Duodenal mucosa (tissue), 2 donors: ENCODE results near the gene MAP7D3.

Experiments
- H3K27ac ChIP-seq: one replicate; pipeline ENCODE4 v1.7.0; 2013; ENCODE audit warnings: low read depth, low read length
- H3K27me3 ChIP-seq, 2 donors: one replicate each; pipeline ENCODE4 v1.7.0; 2013; ENCODE audit warnings: low read length in 2 of 2, control low read depth in 1 of 2; ENCODE audit not compliant: insufficient read depth in 2 of 2, control insufficient read depth in 1 of 2
- H3K36me3 ChIP-seq, 2 donors: one replicate each; pipeline ENCODE4 v1.7.0; 2013; ENCODE audit warnings: low read length in 2 of 2, control low read depth in 1 of 2; ENCODE audit not compliant: insufficient read depth in 2 of 2, control insufficient read depth in 1 of 2
- H3K4me1 ChIP-seq, 2 donors: one replicate each; pipeline ENCODE4 v1.7.0; 2013; ENCODE audit warnings: low read length in 2 of 2, control low read depth in 1 of 2; ENCODE audit not compliant: insufficient read depth in 2 of 2, control insufficient read depth in 1 of 2
- H3K4me3 ChIP-seq, 2 donors: one replicate each; pipeline ENCODE4 v1.7.0; 2013; ENCODE audit warnings: low read length in 2 of 2, low read depth in 1 of 2
- H3K9ac ChIP-seq, 2 donors: one replicate each; pipeline ENCODE4 v1.7.0; 2013; ENCODE audit warnings: low read length in 2 of 2, low read depth in 1 of 2
- H3K9me3 ChIP-seq, 2 donors: one replicate each; pipeline ENCODE4 v1.7.0; 2013; ENCODE audit warnings: low read length in 2 of 2, control low read depth in 1 of 2; ENCODE audit not compliant: control insufficient read depth in 1 of 2

MAP7D3 gene

GRCh38 chrX:136190038-136190713 is 61.0 kb downstream of the MAP7D3 start:
- no peak overlapping the region for H3K4me3 ChIP-seq
- no peak overlapping the region for H3K9ac ChIP-seq
- H3K9me3 ChIP-seq, result no peaks in the 10 kb centered on the region
- no peaks in the 10 kb centered on the region for H3K27me3 ChIP-seq
- peaks cover 13 to 29% of the 10 kb centered on the region in 2 donors for H3K4me1 ChIP-seq
- no peaks in the 10 kb centered on the region for H3K36me3 ChIP-seq
- no peak overlapping the region for H3K27ac ChIP-seq

GRCh38 chrX:136189222-136189621 is 62.0 kb downstream of the MAP7D3 start:
- Histone ChIP-seq H3K36me3 (no peaks in the 10 kb centered on the region), H3K9me3 (no peaks in the 10 kb centered on the region), H3K9ac (no peak overlapping the region), H3K4me1 (peaks cover 10 to 27% of the 10 kb centered on the region in 2 donors), H3K4me3 (no peak overlapping the region), H3K27me3 (no peaks in the 10 kb centered on the region), H3K27ac (no peak overlapping the region)

GRCh38 chrX:136186023-136186413 is 65.2 kb downstream of the MAP7D3 start:
- Histone ChIP-seq H3K9me3 (no peaks in the 10 kb centered on the region), H3K9ac (no peak overlapping the region), H3K4me1 (peaks cover 10 to 11% of the 10 kb centered on the region in 2 donors), H3K27ac (no peak overlapping the region), H3K4me3 (no peak overlapping the region), H3K36me3 (no peaks in the 10 kb centered on the region), H3K27me3 (no peaks in the 10 kb centered on the region)

- Histone ChIP-seq H3K27ac (no peak overlapping the region), H3K9ac (no peak overlapping the region), H3K36me3 (no peaks in the 10 kb centered on the region), H3K4me1 (peaks cover 8 to 10% of the 10 kb centered on the region in 2 donors), H3K27me3 (no peaks in the 10 kb centered on the region), H3K4me3 (no peak overlapping the region), H3K9me3 (no peaks in the 10 kb centered on the region)
These were observed 65.7 kb downstream of the MAP7D3 start for GRCh38 chrX:136185401-136186022.

GRCh38 chrX:136183917-136184316 is 67.3 kb downstream of the MAP7D3 start:
- no peaks in the 10 kb centered on the region for H3K36me3 ChIP-seq
- H3K4me3 ChIP-seq, result no peak overlapping the region
- no peaks in the 10 kb centered on the region for H3K9me3 ChIP-seq
- H3K9ac ChIP-seq, result no peak overlapping the region
- H3K4me1 ChIP-seq, result peaks cover 5% of the 10 kb centered on the region in 2 donors
- H3K27me3 ChIP-seq, result no peaks in the 10 kb centered on the region
- no peak overlapping the region for H3K27ac ChIP-seq

- no peak overlapping the region for H3K9ac ChIP-seq
- no peaks in the 10 kb centered on the region for H3K36me3 ChIP-seq
- H3K27me3 ChIP-seq, result no peaks in the 10 kb centered on the region
- H3K4me3 ChIP-seq, result no peak overlapping the region
- no peak overlapping the region for H3K27ac ChIP-seq
- H3K9me3 ChIP-seq, result no peaks in the 10 kb centered on the region
- peaks cover 4 to 5% of the 10 kb centered on the region in 2 donors for H3K4me1 ChIP-seq
These were observed 68.0 kb downstream of the MAP7D3 start for GRCh38 chrX:136183172-136183571.

GRCh38 chrX:136182414-136182813 is 68.8 kb downstream of the MAP7D3 start:
- Histone ChIP-seq H3K27ac (no peak overlapping the region), H3K36me3 (no peaks in the 10 kb centered on the region), H3K9me3 (no peaks in the 10 kb centered on the region), H3K27me3 (no peaks in the 10 kb centered on the region), H3K4me1 (peaks cover 4 to 5% of the 10 kb centered on the region in 2 donors), H3K9ac (no peak overlapping the region), H3K4me3 (no peak overlapping the region)

- Histone ChIP-seq H3K27ac (no peak overlapping the region), H3K4me1 (no peaks in the 10 kb centered on the region)
These were observed 72.1 kb downstream of the MAP7D3 start for GRCh38 chrX:136179133-136179532.

GRCh38 chrX:136176399-136176825 is 74.8 kb downstream of the MAP7D3 start:
- Histone ChIP-seq H3K27ac (no peak overlapping the region), H3K4me3 (no peak overlapping the region), H3K9ac (no peak overlapping the region), H3K4me1 (no peaks in the 10 kb centered on the region), H3K27me3 (no peaks in the 10 kb centered on the region), H3K9me3 (no peaks in the 10 kb centered on the region), H3K36me3 (no peaks in the 10 kb centered on the region)

More at GRCh38 chrX:136179133-136179532, 72.1 kb downstream of the MAP7D3 start:
- Histone ChIP-seq H3K9ac (no peak overlapping the region), H3K4me3 (no peak overlapping the region), H3K36me3 (no peaks in the 10 kb centered on the region), H3K27me3 (no peaks in the 10 kb centered on the region), H3K9me3 (no peaks in the 10 kb centered on the region)

GRCh38 chrX:136171420-136171819 is 79.8 kb downstream of the MAP7D3 start:
- Histone ChIP-seq H3K27me3 (no peaks in the 10 kb centered on the region), H3K27ac (no peak overlapping the region), H3K36me3 (no peaks in the 10 kb centered on the region), H3K4me1 (peaks cover 0 to 8% of the 10 kb centered on the region in 2 donors), H3K9ac (no peak overlapping the region), H3K4me3 (no peak overlapping the region), H3K9me3 (no peaks in the 10 kb centered on the region)
